HG03565 (cell line): ENCODE measurements around the gene SEMA4F.

Experiments
- ATAC-seq: cut with Tn5 transposase; IDR thresholded peaks from one replicate; pipeline ENCODE4 v1.9.1; 2021; ENCODE audit warnings: mild to moderate bottlenecking, moderate library complexity; ENCODE audit not compliant: unreplicated experiment

The SEMA4F gene

DNA sequence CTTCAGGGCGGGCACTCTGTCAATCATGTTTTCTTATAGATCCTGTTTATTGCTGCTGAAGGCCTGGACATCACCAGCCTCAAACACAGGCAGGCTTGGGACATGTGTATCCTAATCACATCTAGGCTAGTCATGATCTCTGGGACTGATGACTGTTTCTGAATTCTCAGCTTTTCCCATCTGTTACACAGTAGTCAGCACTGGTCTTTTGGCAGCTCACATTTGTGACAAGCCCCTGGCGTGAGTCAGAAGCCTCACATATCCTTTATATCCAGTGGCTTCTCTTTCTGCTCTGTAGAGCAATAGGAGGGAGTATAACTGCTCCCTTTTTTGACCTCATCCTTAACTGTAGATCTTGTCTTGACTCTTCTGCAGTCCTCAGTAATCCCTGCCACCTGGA is 4.5 kb downstream of the SEMA4F start:
- ATAC-seq: no peak

DNA sequence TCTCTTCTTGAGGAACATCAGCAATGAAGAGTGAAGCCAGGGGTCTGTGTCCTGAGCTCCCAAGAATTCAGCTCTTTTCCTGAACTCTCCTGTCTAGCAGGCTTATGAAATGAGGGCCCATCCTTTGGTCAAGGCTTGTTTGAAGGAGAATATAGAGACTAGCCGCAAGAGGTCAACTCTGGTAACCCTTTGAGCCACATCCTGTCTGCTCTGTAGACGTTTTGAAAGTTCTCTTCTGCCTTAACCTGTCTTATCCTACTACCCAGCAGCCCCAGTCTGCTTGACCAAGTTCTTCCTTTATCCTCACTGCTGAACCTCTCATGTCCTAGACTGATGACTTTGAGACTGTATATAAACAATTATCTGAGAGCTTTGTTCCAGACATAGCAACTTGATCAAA is 5.4 kb downstream of the SEMA4F start:
- ATAC-seq: no peak

DNA sequence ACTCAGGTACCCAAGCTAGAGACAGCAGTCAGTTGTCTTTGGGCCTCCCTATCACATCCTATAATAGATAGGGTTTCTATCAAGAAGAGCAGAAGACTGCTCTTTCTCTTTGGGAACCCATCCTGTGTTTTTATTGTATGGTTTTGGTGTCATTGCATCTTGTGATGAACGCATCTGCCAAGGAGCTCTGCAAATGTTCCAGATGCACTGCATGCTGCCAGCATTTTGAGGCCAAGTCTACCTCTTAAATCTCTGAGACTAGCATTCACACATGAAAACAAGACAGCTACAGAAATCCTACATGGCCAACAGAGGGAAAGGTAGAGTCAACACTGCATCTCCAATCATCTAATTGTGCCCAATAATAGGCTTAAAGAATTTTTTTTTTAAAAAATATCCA is 14.0 kb downstream of the SEMA4F start:
- ATAC-seq: no peak

DNA sequence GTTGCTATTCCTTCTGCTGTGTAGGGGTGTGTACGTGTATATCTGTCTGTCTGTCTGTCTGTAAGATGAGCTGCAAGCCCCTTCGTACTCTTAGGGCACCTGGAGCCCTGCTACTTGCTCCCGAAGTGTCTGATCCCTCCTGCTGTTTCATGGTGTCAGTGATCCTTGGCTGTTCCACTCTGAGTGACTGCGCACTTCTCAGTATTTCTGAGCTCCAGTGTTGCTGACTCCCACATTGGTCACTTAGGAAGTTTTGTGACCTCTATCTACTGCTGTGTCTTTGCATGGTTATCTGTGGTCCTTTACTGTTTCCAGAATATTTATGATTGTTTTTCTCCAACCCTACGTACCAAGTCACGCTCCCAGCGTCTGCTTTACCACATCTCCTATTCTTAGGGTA is 16.2 kb downstream of the SEMA4F start:
- no peak for ATAC-seq

DNA sequence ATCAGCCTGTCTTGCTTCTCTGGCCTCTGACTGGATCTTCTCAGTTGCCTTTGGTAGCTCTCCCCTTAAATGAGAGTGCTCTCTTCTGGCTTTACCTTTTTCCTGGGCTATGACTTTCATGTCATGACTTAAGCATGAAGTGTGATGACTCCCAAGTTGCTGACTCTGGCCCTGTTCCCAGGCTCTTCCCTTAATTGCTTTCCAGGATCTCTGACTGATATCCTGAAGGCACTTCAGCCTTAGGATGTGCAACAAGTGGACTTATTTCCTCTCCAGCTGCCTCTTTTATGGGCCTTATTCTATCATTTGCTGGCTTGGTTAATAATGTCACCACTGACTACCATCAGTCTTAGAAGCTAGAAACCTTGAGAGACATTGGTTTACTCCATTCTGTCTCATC is 17.4 kb downstream of the SEMA4F start:
- ATAC-seq: no peak

DNA sequence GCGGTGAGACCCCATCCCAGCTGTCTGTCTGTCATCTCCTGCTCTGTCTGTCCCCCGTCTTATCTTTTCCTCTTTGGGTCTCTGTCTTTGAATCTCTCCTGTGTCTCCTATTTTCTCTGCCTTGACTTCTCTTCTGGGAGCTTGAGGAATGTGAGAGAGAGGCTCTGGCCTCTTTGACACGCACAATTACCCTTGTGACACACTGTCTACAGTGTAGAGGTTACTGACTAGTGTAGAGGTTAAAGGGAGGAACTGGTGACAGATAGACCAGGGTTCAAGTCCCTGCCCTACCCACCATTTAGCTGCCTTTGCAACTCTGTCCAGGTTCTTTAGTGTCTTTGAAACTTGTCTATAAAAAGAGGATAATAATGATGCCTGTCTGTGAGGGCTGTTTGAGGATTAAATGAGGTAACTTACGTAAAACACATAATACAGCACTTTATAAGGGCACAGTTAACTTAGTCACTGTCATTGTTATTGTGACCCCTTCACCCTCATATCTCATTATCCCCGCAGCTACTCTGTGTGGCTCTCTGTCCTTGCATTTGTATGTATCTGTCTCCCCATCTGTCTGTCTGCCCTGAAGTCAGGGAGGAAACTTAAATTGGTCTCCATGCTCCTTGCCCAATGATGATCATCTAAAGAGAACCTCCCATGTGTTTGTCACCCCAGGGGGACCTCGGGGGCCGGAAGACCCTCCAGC is 19.9 kb downstream of the SEMA4F start:
- no peak for ATAC-seq

DNA sequence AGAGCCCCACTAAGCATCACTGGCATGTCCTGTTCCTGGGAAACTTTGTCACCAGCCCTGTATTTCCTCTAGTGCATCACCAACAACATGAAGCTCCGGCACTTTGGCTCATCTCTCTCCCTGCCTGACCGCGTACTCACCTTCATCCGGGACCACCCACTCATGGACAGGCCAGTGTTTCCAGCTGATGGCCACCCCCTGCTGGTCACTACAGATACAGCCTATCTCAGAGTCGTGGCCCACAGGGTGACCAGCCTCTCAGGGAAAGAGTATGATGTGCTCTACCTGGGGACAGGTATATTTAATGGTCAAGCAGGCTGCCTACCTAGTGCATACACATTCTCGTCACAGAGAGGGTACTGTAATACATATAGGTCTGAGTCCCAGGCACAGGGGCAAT is 21.0 kb downstream of the SEMA4F start:
- no peak for ATAC-seq

DNA sequence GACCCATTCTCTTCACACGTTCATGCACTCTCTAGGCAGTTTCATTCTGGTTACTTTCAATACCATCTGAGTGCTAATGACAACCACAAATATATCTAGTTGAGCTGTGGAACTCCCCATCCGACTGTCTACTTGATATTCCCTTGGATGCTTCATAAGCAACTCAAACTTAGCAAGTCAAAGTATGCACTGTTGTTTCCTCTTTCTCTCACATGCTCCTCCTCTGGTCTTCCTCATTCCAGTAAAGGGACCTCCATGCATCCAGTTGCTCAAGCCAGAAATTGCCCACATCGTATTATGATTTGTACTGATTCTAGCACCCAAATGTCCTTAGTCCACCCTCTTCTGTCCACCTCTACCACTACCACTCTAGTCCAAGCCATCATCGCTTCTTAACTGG is 22.3 kb downstream of the SEMA4F start:
- ATAC-seq: no peak

DNA sequence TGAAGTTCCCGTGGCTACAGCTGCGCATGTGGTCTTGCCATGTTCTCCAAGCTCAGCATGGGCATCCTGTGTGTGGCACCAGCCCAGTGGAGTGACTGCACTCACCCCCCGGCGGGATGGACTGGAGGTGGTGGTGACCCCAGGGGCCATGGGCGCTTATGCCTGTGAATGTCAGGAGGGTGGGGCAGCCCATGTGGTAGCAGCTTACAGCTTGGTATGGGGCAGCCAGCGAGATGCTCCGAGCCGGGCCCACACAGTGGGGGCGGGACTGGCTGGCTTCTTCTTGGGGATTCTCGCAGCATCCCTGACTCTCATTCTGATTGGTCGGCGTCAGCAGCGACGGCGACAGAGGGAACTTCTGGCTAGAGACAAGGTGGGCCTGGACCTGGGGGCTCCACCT is 25.6 kb downstream of the SEMA4F start:
- ATAC-seq: no peak

DNA sequence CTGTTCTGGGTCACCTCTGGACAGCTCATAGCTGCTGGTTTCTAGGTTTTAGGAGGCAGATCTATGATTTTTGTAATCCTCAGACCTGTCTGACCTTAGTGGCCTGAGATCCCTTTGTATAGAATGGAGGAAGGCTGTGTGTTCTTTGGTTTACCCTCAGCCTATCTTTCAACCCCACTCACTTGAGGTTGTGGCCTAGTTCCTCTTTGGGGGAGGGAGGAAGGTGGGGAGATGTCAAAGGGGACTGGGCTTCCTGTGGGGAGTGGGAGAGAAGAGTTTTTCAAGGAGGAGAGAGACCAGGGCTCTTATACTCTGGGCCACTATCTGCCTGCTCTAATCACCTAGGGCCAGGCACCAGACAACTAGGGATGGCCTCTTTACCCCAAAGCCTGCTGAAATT is 28.5 kb downstream of the SEMA4F start:
- no peak for ATAC-seq

DNA sequence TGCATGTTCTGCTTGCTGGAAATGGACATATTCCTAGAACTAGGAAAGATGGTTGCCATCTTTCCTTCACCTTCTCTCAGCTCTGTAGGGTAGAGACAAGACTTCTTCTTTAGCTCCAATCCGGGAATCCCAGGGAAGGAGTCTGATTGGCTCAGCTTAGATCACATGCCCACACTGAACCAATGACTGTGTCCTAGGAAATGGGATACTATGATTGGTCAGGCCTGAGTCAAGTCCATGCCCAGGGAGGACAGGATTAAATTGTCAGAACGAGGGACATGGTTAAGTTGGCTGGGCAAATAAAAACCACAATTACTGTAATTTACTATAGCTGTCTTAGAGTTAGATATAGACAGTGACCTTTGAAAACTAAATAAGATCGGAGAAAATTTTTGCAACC is 31.4 kb downstream of the SEMA4F start:
- ATAC-seq: no peak

DNA sequence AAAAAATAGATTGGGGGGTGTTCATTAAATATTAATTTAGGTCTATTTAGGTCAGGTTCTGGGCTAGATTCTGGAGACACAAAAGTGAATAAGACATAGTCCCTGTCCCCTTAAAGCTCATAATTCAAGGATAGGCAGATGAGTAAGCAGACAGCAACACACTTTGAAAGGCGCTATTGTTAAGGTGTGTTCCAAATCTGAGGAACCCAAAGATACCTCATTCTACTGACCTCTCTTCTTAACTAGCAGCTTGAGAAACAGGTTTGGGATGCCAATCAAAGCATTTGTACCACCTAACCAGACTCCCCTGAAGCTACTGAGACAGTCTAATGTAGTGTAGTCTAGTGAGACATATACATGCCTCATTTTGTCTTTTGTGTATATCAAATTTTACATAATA is 34.8 kb downstream of the SEMA4F start:
- no peak for ATAC-seq

DNA sequence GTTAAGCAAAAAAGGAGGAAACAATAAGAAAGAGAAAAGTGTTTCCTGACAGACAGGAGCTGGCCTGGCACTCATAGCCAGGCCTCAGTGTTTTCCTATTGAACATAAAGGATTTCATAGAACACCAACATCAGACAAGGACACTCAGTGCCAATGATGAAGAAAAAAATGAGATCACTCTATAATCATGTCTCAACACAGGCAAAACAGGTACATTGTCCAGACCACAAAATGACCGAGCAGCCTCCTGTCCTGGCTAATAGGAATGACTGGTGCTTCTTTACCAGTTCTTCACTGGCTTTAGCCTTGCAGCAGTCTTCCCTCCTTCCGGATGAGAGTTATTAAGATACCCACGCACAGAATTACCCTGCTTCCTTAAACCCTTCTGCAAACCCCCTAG is 35.6 kb downstream of the SEMA4F start:
- no peak for ATAC-seq

DNA sequence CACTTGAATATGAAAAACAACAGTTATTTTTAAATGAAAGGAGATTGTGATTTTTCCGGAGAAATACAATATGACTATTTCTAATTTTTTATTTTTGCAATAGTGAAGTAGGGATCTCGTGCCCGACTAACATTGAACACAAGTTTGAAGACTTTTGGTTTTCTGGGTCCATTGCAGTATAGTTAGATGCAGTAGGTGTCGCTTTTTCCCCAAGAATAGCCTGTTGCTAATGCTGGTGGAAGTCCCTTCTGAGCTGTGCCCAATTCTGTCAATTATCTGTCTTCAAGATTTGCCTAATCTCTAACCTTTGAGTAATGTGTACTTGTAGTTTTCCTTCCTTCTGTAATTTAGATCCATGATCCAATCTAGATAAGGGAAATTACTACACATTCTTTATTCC is 36.5 kb downstream of the SEMA4F start:
- ATAC-seq: peak; percentile 60

DNA sequence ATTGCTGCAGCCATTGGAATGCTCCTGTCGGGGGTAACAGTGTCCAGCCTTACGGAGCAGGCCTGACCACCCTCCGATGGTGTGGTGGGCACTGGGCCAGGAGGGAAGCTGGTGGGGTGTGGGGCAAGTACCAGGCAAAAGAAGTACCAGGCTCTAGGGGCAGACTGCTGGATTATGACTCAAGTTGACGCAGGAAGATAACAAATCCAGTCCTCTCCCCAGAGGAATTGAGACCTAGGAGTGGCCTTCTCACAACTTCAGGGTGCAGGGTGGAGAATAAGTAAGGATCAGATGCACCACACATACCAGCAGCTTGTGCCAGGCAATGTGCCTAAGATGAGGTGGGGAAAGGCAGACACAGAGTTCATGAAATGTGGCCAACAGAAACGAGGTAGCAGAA is 37.9 kb downstream of the SEMA4F start:
- no peak for ATAC-seq

DNA sequence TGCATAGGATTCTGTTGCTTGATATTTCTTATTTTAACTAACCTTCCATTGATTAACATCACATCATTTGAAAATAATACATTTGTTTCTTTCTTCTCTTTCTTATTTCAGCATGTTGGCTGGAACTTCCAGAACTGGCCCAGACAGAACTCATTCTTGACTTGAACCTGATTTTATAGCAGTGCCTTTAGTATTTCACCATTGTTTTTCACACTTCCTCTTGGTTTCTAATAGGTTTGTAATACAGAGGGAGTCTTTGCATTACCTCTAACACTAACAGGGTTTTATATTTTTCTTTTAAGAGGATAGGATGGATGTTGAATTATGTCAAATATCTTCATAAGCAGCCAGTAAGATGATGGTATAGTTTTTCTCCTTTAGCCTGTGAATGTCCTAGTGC is 39.2 kb downstream of the SEMA4F start:
- ATAC-seq: no peak

DNA sequence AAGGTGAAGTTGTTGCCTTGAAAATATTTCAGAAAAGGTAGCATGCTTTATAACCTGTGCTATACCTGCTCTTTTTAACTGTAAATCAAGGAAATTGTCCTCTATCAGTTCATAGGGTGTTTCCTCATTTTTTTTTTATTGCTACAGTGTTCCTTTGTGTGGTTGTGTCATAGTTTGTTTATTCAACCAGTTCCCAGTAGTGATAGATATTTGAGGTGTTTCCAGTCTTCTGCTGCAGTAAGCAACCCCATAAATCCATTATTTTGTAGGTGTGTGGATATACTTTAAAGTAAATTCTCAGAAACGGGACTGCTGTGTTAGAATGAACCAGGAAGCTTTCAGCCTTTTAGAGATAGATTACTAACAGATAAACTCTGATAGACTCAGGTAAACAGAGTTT is 39.6 kb downstream of the SEMA4F start:
- ATAC-seq: no peak

DNA sequence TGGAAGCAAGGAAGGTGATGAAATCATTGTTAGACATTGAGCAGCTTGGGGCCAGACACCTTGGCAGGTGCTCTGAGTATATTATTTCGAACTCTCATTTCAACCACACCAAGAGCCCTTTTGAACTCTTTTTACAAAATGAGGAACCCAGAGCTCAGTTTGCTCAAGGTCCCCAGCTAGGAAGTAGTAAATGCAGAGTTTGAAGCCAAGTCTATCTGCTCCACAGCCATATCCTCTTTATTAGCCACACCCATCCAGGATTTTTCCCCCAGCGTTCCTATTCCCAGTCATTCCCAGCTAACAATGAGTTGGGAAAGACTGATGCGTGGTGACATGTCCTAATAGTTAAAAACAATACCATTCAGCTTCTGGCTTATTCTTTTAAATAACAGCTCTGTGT is 40.2 kb downstream of the SEMA4F start:
- no peak for ATAC-seq

DNA sequence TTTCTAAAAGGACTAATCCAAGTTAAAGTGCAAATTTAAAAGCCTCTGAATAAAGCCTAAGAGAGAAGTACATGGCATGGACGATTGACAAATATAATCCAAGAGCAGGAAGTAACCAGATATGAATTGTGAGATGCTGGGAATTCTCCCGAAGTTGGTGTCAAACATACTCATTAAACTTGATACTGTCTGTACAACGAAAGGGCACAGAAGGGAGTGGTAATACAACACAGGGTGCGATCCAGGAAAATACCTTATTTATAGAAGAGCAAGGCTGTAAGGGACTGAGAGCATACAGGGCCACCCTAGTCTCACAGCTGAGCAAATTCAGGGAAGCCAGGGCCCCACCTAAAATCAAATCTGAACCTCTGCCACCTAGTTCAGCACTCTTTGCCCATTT is 41.6 kb downstream of the SEMA4F start:
- ATAC-seq: no peak

DNA sequence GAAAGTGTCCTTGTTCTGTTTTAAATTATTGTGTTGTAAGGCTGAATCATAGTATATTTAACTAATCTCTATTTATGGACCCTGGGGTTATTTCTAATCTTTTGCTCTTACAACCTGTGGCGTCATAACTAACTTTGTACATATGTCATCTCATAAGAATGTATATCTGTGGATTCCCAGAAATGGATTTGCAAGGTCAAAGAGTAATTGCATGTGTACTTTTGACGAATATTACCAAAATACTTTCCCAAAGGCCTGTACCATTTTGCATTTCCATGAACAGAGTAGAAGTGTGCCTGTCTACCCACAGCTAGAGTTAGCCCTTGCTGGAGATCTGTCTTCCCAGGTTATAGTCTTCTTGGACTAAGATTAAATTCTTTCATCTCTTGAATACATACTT is 42.8 kb downstream of the SEMA4F start:
- no peak for ATAC-seq

DNA sequence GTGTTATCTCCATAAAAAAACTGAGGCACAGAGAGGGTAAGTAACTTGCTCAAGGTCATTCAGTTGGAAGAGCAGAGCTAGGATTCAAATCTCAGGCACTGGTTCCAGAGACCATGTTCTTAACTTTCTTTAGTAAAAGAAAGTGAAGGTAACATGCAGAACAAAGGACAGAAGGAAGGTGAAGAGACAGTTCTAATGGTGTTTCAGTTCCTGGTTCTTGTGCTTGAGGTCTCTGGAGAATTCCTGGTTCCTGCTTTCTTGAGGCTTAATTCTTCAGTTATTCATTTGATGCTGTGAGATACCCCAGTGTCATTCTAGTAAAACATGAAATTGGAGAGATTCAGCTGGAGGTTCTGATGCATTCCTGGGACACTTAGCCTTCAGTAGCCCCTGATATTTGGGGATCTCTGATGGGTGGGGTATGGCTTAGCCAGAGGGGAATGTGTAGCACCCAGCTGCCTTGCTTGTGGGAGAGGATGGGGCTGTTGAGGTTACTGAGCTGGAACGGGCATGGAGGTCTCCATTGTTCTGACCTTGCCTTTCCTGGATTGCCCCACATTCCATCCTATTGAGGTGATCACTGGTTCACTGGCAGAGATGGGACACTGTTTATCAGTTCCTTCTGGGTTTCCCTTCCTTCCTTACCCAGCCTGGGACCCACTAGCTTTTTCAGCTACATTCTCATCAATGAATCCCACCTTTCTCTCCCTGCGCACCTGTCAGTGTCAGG is 46.8 kb downstream of the SEMA4F start:
- no peak for ATAC-seq

DNA sequence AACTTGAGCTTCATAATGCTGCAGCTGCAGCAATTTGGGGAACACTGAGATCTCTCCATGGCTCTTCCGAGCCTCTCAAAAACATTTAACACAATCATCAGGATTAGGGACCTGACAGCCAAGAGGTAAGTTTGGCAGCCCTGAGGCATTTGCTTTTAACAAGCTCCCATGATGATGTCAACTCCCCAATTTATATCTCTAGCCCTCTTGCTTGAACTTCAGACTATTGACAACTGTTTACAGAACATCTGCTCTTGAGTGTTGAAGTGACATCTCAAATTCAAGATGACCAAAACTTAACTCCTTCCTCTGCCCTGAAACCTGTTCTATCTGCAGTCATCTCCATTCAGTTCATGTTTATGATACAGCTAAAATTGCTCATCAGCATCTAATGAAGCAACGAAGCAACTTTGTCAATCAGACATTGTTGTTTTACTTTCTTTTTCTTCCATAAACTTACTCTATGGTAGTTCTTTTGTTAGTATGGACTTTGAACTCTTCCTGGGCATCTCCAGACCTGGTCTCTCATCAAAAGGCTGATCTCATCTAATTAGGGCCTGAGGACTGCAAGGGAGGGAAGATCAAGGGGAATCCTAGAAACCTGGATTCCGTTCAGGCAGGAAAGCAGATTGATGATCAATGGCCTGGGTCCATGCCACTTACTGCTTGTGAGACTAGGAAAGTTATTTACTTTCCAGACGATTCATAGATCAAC is 48.1 kb downstream of the SEMA4F start:
- ATAC-seq: no peak
